ENCODE data around the gene SMYD3.

GRCh38 chr1:246179401-246179800 is 327.7 kb downstream of the SMYD3 start:
- TF ChIP-seq CTCF (IDR thresholded peaks at IDR 0.05) = no peak
- TF ChIP-seq POLR2A (IDR thresholded peaks at IDR 0.05) = no peak

All from adrenal gland (tissue), 5 donors.